ENCODE data around the gene FAM186B. TPM values are rescaled to one million over a fixed set of nuclear protein-coding genes. Genes with fewer than 3 reads are reported as not detected.
A peak's percentile ranks its signal among the peaks of the same experiment; 100 is the strongest.

Gene FAM186B
- total RNA-seq, 4 donors from 2014 or later = 0.31 to 1.0 (median 0.70) TPM

DNA sequence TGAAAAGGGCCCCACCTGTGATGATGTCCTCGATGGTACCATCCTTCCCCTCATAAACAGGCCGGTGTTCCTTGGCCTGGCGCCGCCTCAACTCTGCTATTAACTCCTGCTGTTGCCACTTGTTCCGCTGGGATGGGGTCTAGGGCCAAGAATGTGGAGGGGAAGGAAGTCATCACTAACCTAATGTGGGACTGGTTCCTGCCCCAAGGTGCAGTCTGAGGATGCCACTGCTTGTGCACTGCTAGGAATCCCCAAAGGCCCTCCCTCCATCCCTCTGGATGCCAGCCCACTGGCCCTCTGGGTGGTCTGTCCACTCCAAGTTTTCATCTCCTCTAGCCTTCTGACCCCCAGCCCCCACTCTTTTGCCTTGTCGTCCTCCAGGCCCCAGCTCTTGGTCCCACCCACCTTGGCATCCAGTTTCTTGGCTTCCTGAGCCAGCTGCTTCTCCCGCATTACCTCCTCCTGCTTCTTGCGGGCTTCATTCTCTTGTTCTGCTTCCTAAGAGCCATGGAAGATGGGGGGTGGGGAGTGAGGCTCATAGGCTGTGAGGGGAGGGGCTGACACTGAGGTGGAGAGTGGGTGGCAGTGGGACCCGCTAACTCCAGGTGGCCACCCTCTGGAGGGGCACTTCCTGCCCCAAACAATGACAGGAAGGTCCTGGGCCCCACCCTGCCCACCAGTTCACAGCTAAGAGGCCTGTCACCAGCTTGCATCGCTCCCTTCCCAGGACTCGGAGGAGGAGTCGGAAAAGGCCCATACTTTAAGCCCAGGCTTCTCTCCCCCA is 41.6 kb upstream of the FAM186B start:
- TF ChIP-seq, protein P1, sequence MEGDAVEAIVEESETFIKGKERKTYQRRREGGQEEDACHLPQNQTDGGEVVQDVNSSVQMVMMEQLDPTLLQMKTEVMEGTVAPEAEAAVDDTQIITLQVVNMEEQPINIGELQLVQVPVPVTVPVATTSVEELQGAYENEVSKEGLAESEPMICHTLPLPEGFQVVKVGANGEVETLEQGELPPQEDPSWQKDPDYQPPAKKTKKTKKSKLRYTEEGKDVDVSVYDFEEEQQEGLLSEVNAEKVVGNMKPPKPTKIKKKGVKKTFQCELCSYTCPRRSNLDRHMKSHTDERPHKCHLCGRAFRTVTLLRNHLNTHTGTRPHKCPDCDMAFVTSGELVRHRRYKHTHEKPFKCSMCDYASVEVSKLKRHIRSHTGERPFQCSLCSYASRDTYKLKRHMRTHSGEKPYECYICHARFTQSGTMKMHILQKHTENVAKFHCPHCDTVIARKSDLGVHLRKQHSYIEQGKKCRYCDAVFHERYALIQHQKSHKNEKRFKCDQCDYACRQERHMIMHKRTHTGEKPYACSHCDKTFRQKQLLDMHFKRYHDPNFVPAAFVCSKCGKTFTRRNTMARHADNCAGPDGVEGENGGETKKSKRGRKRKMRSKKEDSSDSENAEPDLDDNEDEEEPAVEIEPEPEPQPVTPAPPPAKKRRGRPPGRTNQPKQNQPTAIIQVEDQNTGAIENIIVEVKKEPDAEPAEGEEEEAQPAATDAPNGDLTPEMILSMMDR (IDR thresholded peaks at IDR 0.05 in 4 of 5, conservative IDR thresholded peaks at IDR 0.05 in 1 of 5) = no peak
- TF ChIP-seq POLR2A (IDR thresholded peaks at IDR 0.05) = no peak
- DNase-seq (no peak), ATAC-seq (no peak)
- Histone ChIP-seq H3K9me3 (no peaks in the 10 kb centered on the region), H3K27ac (peak overlapping the region; percentile 29 to 68 (median 53)), H3K4me3 (no peak overlapping the region), H3K4me1 (peaks cover 14 to 29% of the 10 kb centered on the region in 2 donors), H3K27me3 (no peaks in the 10 kb centered on the region), H3K36me3 (peaks cover 0 to 55% of the 10 kb centered on the region in 2 donors)
- in situ Hi-C loops (cut with MboI; ENCODE audit: low sequenced_read_pairs in 4 of 4) (no loop called here), intact Hi-C loops (cut with DNase I; ENCODE audit: low total_unique reads) (no loop called here)

DNA sequence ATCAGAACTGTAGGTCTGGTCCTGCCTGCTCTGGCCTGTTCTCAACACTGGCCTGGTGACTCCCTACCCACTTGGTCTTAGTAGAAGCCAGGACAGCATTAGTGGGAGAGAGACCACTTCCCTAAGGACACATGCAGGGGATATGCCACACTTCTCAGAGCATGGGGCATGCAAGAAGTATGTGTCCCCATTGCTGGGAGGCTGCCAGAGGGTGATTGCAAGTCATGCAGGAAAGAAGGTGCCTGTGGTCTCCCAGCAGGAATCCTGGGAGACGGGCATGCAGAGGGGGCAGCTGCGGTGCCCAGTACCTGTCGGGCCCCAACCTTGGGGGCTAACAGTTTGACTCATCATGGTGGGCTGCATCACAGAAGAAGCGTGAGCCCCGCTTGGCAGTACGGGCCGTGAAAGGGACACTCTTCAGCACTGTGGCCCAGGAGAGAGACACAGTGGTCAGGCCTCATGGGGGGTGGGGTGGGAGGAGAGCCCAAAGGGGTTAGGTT is 40.9 kb upstream of the FAM186B start:
- intact Hi-C loops (cut with DNase I; ENCODE audit: low total_unique reads) (no loop called here), in situ Hi-C loops (cut with MboI; ENCODE audit: low sequenced_read_pairs in 4 of 4) (no loop called here)
- DNase-seq = no peak

DNA sequence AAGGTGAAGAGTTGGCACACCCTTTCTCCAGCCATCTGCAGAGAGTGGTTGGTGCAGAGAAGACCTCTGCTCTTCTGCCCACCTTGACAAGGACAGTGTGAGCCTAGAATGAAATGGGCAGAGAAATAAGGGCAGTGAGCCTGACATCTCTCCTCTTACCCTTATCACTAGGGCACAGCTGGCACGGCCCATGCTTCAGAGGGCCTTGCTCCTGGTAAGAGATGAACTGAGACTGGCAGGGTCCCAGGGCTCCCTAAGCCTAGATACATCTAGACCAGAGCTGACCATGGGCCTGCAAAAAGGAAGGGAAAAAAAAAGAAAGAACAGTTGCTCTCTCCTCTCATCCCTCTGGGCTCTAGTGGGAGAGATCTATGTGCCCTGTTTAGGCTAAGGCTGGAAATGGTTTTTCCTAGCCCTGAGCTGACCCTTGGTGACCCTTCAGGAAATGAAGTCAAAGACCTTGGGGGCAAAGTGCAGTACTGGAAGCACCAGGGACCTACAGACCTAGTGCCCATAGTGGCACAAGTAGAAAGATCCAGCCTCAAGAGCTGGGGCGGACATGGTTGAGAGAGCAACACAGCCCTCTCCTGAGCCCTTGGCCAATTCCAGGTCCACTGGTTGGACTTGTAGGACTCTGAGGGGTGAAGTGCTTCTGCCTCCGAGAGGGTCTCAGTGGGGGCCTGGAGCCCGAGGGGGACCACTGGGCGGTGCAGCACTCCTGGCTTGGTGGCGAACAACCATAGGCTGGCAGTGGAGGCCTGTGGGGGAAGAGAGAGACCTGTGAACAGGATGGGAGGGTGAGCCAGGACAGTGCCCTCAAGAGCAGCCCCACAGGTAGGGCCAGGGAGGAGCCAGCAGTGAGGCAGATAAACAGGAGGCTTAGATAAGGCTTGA is 40.0 kb upstream of the FAM186B start:
- Histone ChIP-seq H3K27ac (peak overlapping the region in 1 of 4 donors; percentile 54), H3K4me3 (no peak overlapping the region), H3K9me3 (no peaks in the 10 kb centered on the region), H3K4me1 (peaks cover 21 to 33% of the 10 kb centered on the region in 2 donors), H3K27me3 (no peaks in the 10 kb centered on the region), H3K36me3 (peaks cover 0 to 57% of the 10 kb centered on the region in 2 donors)
- DNase-seq (no peak), ATAC-seq (no peak)
- no peak for TF ChIP-seq POLR2A (IDR thresholded peaks at IDR 0.05)
- TF ChIP-seq, protein P1 (IDR thresholded peaks at IDR 0.05 in 4 of 5, conservative IDR thresholded peaks at IDR 0.05 in 1 of 5) = no peak
- intact Hi-C loops (cut with DNase I; ENCODE audit: low total_unique reads) (no loop called here), in situ Hi-C loops (cut with MboI; ENCODE audit: low sequenced_read_pairs in 4 of 4) (no loop called here)

More for the DNA sequence above, 40.9 kb upstream of the FAM186B start:
- no peak for ATAC-seq
- Histone ChIP-seq H3K36me3 (peaks cover 0 to 57% of the 10 kb centered on the region in 2 donors), H3K27me3 (no peaks in the 10 kb centered on the region), H3K4me3 (no peak overlapping the region), H3K9me3 (no peaks in the 10 kb centered on the region), H3K27ac (peak overlapping the region in 3 of 4 donors; percentile 52 to 68 (median 54)), H3K4me1 (peaks cover 14 to 29% of the 10 kb centered on the region in 2 donors)
- no peak for TF ChIP-seq POLR2A (IDR thresholded peaks at IDR 0.05)
- TF ChIP-seq, protein P1 (IDR thresholded peaks at IDR 0.05 in 4 of 5, conservative IDR thresholded peaks at IDR 0.05 in 1 of 5) = no peak

DNA sequence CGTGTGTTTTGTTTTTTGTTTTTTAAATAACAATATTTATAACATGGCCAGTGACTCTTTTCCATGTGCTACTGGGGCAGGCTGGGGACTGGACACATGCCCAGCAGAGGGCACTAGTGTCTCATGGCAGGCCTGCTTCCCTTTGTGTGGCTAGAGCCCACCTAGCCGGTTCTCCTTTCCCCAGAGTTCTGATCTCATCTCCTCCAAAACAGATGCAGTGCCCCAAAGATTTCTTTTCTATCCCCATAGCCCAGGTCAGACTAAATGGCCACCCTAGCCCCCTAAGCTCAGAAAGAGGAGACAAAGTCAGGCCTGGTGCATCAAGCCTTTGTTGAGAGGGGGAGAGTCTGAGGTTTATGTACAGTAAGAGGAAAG is 39.2 kb upstream of the FAM186B start:
- H3K27ac ChIP-seq = peak overlapping the region in 1 of 4 donors; percentile 15
- H3K36me3 ChIP-seq = peaks cover 0 to 50% of the 10 kb centered on the region in 2 donors
- no peaks in the 10 kb centered on the region for H3K27me3 ChIP-seq
- DNase-seq (peak; percentile 52 to 65), ATAC-seq (peak; percentile 51 to 70)
- no peak overlapping the region for H3K4me3 ChIP-seq
- intact Hi-C loops (cut with DNase I; ENCODE audit: low total_unique reads) = loop anchor here (1.0 kb wide), 1 partner anchor 63 kb away; the partner anchor contains the start of gene FMNL3
- peaks cover 23 to 34% of the 10 kb centered on the region in 2 donors for H3K4me1 ChIP-seq
- TF ChIP-seq, protein P1 (IDR thresholded peaks at IDR 0.05 in 4 of 5, conservative IDR thresholded peaks at IDR 0.05 in 1 of 5) = peak; percentile 89 to 95 (median 92)
- TF ChIP-seq POLR2A (IDR thresholded peaks at IDR 0.05) = no peak
- H3K9me3 ChIP-seq = no peaks in the 10 kb centered on the region
- in situ Hi-C loops (cut with MboI; ENCODE audit: low sequenced_read_pairs in 4 of 4) = loop anchor here (5.0 kb wide), 1 partner anchor 63 kb away; the partner anchor contains the start of gene FMNL3 (in 4 of the 4)

Data from gastrocnemius medialis (tissue), 4 donors.